ENCODE measurements around the gene ZNF839.

ZNF839 gene

GRCh38 chr14:102371361-102371760 lies 51.8 kb downstream of the ZNF839 start:
- in situ Hi-C loops (cut with MboI; ENCODE audit: low sequenced_read_pairs), result no loop called here

- in situ Hi-C loops (cut with MboI; ENCODE audit: low sequenced_read_pairs), result no loop called here
Observed at GRCh38 chr14:102373110-102373509, 53.6 kb downstream of the ZNF839 start.

DNA sequence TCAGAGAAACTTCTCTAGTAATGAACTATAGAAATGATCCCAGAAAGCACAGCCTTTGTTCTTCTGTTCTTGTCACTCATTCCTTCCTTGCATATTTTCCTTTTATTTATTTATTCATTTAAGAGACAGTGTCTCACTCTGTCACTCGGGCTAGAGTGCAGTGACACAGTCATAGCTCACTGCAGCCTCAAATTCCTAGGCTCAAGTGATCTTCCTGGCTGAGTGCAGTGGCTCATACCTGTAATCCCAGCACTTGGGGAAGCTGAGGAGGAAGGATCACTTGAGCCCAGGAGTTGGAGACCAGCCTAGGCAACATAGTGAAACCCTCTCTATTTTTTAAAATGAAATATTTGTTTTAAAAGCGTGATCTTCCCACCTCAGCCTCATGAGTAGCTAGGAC lies 54.7 kb downstream of the ZNF839 start:
- in situ Hi-C loops (cut with MboI; ENCODE audit: low sequenced_read_pairs), result no loop called here

DNA sequence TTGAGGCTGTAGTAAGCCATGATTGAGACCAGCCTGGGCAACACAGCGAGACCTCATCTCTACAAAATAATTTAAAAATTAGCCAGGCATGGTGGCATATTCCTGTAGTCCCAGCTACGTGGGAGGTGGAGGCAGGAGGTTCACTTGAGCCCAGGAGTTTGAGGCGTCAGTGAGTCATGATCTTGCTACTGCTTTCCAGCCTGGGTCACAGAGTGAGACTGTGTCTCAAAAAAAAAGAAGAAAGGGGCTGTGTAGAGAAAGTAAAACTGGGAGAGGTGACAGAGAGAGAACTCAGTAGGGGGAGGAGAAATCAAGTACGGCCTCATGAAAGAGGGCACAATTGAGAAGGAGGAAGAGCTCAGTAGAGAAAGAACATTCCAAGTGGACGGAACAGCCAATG lies 55.6 kb downstream of the ZNF839 start:
- in situ Hi-C loops (cut with MboI; ENCODE audit: low sequenced_read_pairs), result no loop called here

DNA sequence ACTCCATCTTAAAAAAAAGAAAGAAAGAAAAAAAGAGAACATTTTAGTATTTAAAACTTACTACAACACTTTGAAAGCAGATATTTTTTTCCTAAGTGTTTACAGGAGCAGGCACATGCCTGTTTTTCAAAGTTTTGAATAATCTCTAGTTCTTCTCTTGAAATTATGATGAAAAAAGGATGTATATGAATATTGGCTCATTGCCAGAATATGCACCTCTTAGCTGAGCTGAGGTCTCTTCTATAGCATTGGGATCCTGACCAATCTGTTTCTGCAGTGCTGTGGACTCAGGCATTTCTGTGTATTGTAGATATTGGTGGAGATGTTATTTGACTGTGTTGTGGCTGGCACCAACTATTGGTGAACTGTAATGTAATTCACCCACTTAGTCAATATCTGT lies 58.1 kb downstream of the ZNF839 start:
- in situ Hi-C loops (cut with MboI; ENCODE audit: low sequenced_read_pairs), result no loop called here

GRCh38 chr14:102378830-102379229 lies 59.3 kb downstream of the ZNF839 start:
- in situ Hi-C loops (cut with MboI; ENCODE audit: low sequenced_read_pairs), result no loop called here

DNA sequence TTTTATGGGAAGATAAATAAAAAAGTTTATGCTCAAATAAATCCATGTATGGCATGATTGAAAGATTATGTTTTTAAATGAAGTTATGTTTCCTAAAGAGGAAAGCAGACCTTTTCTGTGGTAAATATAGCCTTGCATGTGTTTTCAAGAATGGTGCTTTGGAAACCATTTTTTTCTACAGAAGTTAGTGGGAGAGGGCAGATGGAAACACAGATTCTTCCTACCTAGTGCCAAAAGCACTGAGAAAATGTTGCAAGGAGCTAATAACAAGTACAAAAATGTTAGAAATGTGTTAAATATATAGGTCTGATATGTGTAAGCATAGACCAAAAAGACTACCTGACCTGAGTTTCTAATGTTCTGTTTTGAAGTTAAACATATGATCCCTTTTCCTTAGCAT lies 67.5 kb downstream of the ZNF839 start:
- in situ Hi-C loops (cut with MboI; ENCODE audit: low sequenced_read_pairs), result no loop called here

DNA sequence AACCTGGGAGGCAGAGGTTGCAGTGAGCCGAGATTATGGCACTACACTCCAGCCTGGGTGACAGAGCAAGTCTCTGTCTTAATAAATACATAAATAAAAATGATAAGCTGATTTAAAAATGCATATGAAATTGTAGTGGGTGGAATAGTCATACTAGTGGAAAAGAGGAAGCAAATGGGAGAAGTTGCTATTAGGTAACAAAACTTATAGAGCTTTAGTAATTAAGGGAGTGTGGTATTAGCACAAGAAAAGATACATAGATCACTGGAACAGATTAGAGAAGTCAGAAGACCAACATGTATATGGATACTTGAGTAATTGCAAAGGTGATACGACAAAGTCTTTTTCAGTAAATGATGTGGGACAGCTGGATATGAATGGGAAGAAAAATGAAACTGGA lies 69.7 kb downstream of the ZNF839 start:
- in situ Hi-C loops (cut with MboI; ENCODE audit: low sequenced_read_pairs), result no loop called here

DNA sequence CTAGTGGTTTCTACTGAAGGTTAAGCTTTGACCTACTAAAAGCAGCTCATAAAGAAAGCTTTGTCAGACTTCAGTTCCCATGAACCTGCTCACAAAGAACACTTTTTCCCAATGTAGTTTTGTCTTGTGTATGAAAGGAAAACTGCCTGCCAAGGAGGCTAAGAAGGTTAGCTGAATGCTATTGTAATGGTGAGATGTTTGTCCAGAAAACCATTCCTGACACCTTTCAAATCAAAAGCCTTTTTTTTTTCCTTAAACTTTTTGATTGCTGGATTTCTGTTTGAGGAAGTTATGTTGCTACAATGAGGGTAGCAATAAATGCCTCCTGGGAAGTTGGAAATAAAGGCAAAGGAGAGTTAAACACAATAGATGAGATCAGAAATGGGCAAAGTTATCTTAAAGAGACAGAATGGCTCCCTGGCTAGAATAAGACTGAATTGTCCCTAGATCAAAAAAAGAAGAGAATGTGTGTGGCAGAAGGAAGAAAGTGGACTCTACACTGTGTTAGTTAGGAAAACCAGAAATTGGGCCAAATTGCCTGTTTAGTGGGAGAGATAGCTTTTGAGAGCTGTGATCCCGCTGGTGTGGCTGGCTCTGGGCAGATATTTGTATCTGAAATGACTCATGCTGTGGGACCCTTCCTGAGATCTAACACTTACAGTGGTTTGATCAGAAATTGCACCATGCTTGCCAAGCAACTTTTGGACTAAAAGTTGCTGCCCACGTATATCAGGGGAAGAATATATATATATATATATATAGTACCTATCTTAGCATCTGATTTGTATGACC lies 70.7 kb downstream of the ZNF839 start:
- in situ Hi-C loops (cut with MboI; ENCODE audit: low sequenced_read_pairs), result no loop called here
